MCF 10A (cell line): ENCODE results near the gene NCF4. TPM values are rescaled to one million over a fixed set of nuclear protein-coding genes. Genes with fewer than 3 reads are reported as not detected.

ENCODE experiments used
- BruUV-seq: library from RNA; stranded (reverse); fragments of 400-500 nt; replicated peaks from 2 replicates; lab custom pipeline; 2021; lab: Mats Ljungman, UMichigan
- CTCF ChIA-PET: fragments of 300-600 bp; sonication (Branson Sonifier 250); formaldehyde crosslinking; extraction: SDS; loops from one replicate; lab custom pipeline; 2021; ENCODE audit warnings: antibody characterized with exemption, inconsistent platforms; lab: Yijun Ruan, JAX
- POLR2A ChIA-PET: fragments of 300-600, 350-650 bp; sonication (Branson Sonifier 250); formaldehyde crosslinking; extraction: SDS; loops from one replicate; lab custom pipeline; 2020; ENCODE audit warnings: antibody characterized with exemption, inconsistent platforms; lab: Yijun Ruan, JAX
- DNase-seq: peaks from one replicate; pipeline ENCODE4 v3.0.0-alpha.2; 2018; ENCODE audit not compliant: unreplicated experiment
- H3K27ac Mint-ChIP-seq: one replicate; pipeline ENCODE4 v1.8.0; 2022; ENCODE audit warnings: mild to moderate bottlenecking, low read depth, mixed read lengths; ENCODE audit not compliant: unreplicated experiment
- H3K27me3 Mint-ChIP-seq: one replicate; pipeline ENCODE4 v1.8.0; 2022; ENCODE audit warnings: mixed read lengths; ENCODE audit not compliant: insufficient read depth, unreplicated experiment
- H3K36me3 Mint-ChIP-seq: one replicate; pipeline ENCODE4 v1.8.0; 2022; ENCODE audit warnings: mild to moderate bottlenecking, moderate library complexity, mixed read lengths; ENCODE audit not compliant: insufficient read depth, unreplicated experiment
- H3K4me1 Mint-ChIP-seq: one replicate; pipeline ENCODE4 v1.8.0; 2022; ENCODE audit warnings: mixed read lengths; ENCODE audit not compliant: insufficient read depth, unreplicated experiment
- H3K4me3 Mint-ChIP-seq: one replicate; pipeline ENCODE4 v1.8.0; 2022; ENCODE audit warnings: mild to moderate bottlenecking, moderate library complexity, mixed read lengths; ENCODE audit not compliant: unreplicated experiment
- H3K9me3 Mint-ChIP-seq: one replicate; pipeline ENCODE4 v1.8.0; 2022; ENCODE audit warnings: mixed read lengths; ENCODE audit not compliant: unreplicated experiment
- intact Hi-C: fragments of 100-400 bp; cut with micrococcal nuclease; formaldehyde crosslinking; loops from 2 replicates; pipeline ENCODE4 v1.14.1; 2022
- total RNA-seq: library from RNA; stranded (reverse); gene quantifications from 2 replicates; pipeline ENCODE4 v1.2.3, GENCODE V29; 2022
- TF ChIP-seq, protein P1 (sequence below): fragments of 200-600 bp; IDR thresholded peaks from one replicate; pipeline ENCODE4 v1.8.0; 2022; ENCODE audit warnings: antibody characterized with exemption, mild to moderate bottlenecking; ENCODE audit not compliant: unreplicated experiment

The NCF4 gene
- total RNA-seq, 1 experiment from 2014 or later: not detected

DNA sequence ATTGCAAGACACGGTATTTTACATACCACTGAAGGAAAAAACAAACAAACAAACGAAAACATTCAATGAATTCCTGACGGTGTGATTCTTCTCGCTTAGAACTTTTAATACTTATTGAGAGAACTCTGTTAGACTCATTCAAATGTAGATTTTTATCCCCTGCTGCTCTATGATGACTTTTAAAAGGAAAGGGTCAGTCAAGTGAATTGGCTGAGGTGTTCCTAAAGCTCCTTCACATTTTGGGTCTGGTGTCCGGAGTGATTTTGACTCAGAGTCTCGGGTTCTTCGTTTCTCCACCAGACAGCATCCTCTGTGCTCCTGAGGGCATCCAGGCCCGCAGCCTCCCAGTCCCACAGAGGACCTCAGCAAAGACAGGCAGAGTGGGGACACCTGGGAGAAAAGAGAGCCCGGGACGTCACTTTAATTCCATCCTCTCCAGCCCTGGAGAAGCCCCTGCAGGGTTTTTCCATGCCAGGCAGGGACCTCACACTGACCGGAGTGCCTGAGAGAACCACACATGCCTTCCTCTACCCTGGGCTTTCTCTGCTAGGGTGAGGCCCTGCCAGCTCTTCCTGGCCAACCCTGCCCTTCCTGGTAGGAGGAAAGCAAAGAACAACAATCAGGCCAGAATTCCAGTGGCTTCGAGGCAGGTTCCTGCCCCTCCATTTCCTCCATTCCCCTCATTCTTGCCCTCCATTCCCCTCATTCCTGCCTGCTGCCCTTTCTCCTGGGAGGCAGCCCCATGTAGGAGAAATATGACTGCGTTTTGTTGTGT lies 51.3 kb downstream of the NCF4 start:
- ChIA-PET POLR2A (no interaction called here), CTCF (no interaction called here)
- no peak overlapping the region for H3K27ac Mint-ChIP-seq
- DNase-seq: no peak
- H3K27me3 Mint-ChIP-seq: peaks cover 80% of the 10 kb centered on the region
- H3K4me3 Mint-ChIP-seq: no peak overlapping the region
- TF ChIP-seq, protein P1, sequence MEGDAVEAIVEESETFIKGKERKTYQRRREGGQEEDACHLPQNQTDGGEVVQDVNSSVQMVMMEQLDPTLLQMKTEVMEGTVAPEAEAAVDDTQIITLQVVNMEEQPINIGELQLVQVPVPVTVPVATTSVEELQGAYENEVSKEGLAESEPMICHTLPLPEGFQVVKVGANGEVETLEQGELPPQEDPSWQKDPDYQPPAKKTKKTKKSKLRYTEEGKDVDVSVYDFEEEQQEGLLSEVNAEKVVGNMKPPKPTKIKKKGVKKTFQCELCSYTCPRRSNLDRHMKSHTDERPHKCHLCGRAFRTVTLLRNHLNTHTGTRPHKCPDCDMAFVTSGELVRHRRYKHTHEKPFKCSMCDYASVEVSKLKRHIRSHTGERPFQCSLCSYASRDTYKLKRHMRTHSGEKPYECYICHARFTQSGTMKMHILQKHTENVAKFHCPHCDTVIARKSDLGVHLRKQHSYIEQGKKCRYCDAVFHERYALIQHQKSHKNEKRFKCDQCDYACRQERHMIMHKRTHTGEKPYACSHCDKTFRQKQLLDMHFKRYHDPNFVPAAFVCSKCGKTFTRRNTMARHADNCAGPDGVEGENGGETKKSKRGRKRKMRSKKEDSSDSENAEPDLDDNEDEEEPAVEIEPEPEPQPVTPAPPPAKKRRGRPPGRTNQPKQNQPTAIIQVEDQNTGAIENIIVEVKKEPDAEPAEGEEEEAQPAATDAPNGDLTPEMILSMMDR: no peak
- BruUV-seq: no TSS peak
- peaks cover 6% of the 10 kb centered on the region for H3K36me3 Mint-ChIP-seq
- no peaks in the 10 kb centered on the region for H3K4me1 Mint-ChIP-seq
- intact Hi-C loops: no loop called here
- no peaks in the 10 kb centered on the region for H3K9me3 Mint-ChIP-seq

DNA sequence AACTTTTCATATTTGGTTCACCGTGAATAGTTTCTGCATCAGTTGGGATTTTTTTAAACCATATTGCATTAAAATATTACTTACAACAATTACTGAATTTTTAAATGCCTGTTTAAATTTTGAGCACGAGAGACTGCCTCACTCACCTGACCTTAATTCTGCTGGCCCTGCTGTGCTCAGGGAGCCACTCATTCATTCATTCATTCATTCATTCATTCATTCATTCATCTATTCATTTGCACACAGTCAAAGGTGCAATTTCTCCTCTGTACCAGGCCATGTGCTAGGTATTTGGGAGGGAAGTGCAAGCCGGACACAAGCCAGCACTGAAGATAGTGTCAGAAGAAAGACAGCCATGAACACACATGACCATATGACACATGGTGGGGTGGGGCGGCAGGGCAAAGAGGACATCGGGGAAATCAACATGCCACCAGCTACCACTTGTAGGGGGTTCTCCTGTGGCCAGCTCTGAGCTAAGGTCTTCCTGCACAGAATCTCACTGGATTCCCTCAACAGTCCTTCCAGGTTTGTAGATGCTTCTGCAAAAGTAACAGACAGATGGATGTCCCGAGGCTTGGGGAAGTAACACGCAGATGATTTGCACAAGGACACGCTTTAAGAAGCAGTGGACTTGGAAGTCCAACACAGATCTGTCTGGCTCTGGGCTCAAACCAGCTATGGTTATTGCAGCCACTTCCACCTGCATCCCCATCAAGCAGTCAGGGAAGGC lies 52.1 kb downstream of the NCF4 start:
- intact Hi-C loops: no loop called here
- no peak overlapping the region for H3K27ac Mint-ChIP-seq
- peaks cover 80% of the 10 kb centered on the region for H3K27me3 Mint-ChIP-seq
- H3K4me1 Mint-ChIP-seq: no peaks in the 10 kb centered on the region
- no peaks in the 10 kb centered on the region for H3K9me3 Mint-ChIP-seq
- peaks cover 6% of the 10 kb centered on the region for H3K36me3 Mint-ChIP-seq
- DNase-seq: no peak
- ChIA-PET POLR2A (no interaction called here), CTCF (interaction anchor here (0.7 to 1.0 kb wide), 2 partner anchors 9 to 55 kb away, joined by 3 read pairs; no protein-coding TSS in a partner anchor)
- TF ChIP-seq, protein P1: no peak
- no peak overlapping the region for H3K4me3 Mint-ChIP-seq
- BruUV-seq: no TSS peak

DNA sequence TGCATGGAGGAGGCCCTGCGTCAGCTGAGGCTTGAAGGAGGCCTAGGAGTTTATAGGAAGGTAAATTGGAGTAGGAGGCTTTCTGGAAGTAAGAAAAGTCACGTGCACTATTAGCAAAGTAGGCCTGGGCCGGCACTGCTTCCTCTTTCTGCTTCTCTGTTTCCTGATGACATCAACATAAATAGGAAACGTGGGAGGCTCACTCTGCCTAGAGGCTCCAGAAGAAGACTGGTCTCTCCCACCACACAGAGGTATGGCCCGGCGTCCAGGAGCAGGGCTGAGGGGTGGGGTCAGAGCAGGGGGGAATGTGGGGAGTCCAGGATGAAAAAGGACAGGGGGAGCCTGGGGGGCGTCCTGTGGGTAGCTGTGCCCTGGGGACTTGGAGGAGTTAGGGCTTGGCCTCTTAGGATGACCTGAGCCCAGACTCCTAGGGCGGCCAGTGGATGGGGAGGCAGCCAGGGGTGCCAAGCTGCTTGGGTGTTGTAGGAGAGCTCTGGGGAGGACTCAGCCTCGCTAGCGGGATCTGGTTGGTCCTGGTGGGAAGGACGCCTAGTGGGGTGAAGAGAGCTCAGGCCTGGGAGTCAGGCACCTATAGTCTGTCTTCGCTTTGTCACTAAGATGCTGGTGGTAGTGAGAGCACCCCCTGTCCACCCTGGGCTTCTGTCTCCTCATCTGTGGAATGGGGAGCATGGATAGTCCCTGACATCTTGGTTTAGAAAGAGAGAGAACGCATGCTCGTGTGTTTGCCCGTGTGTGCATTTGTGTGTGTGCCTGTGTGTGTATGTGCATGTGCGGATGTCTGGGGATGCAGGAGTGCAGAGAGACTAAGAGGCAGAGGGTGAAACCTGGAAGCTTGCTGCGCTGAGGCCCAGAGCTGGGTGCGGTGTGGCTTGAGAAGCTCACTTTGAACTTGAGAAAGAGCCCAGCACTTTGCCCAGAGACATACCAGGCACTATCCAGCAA lies 52.9 kb downstream of the NCF4 start, which contains the start of gene CSF2RB:
Gene CSF2RB (plus strand): TSS at position 202 of the 963 bp plus-strand sequence. CDS start 8,580 bp downstream, outside the sequence.
- Mint-ChIP-seq H3K4me1 (no peaks in the 10 kb centered on the region), H3K9me3 (no peaks in the 10 kb centered on the region), H3K27ac (no peak within 1 kb of the TSS), H3K4me3 (no peak within 1 kb of the TSS), H3K27me3 (peaks cover 80% of the 10 kb centered on the region), H3K36me3 (peaks cover 6% of the 10 kb centered on the region)
- CTCF ChIA-PET: interaction anchor here (0.7 to 1.0 kb wide), 3 partner anchors 10 to 56 kb away, joined by 3 read pairs; no protein-coding TSS in a partner anchor
- POLR2A ChIA-PET: no interaction called here
- intact Hi-C loops: no loop called here
- no peak for DNase-seq
- TF ChIP-seq, protein P1: no peak
- BruUV-seq: no TSS peak
